CD4-positive, alpha-beta T cell (primary cell): ENCODE results near the gene GTSF1L. TPM values are rescaled to one million over a fixed set of nuclear protein-coding genes. Genes with fewer than 3 reads are reported as not detected.

Source experiments
- ATAC-seq: fragments of 200-7000 bp; cut with Tn5 transposase; one replicate; pipeline ENCODE4 v1.10.0; 2022; ENCODE audit warnings: mild to moderate bottlenecking; ENCODE audit not compliant: poor library complexity
- CTCF ChIA-PET: fragments of 350-600 bp; sonication (Branson Sonifier 250); formaldehyde crosslinking; loops from one replicate; lab custom pipeline; 2021; ENCODE audit warnings: antibody characterized with exemption, inconsistent platforms; lab: Charles Lee
- POLR2A ChIA-PET: fragments of 350-600 bp; sonication (Branson Sonifier 250); formaldehyde crosslinking; loops from one replicate; lab custom pipeline; 2021; ENCODE audit warnings: antibody characterized with exemption, inconsistent platforms; lab: Charles Lee
- DNase-seq, 14 experiments: peaks; one replicate each; pipeline ENCODE4 v3.0.0-alpha.2; 2013 to 2020; ENCODE audit warnings: mixed read lengths in 2 of 14
- H3K27ac ChIP-seq, 2 donors: one replicate each; pipeline versions ENCODE4 v1.5.1 to v1.7.0; 2013; ENCODE audit warnings: low read length in 2 of 2, low read depth in 1 of 2, mild to moderate bottlenecking in 1 of 2
- H3K27me3 ChIP-seq, 2 experiments: 1 replicate in 1 of 2; 2 replicates in 1 of 2; pipeline versions ENCODE4 v1.6.1 to v1.7.0; 2013; ENCODE audit warnings: low read length in 2 of 2, control low read depth in 1 of 2, mild to moderate bottlenecking in 1 of 2, moderate library complexity in 1 of 2; ENCODE audit not compliant: insufficient read depth in 2 of 2, control insufficient read depth in 1 of 2
- H3K36me3 ChIP-seq: one replicate; pipeline ENCODE4 v1.6.1; 2013; ENCODE audit warnings: low read length, control low read depth; ENCODE audit not compliant: insufficient read depth
- H3K4me1 ChIP-seq: one replicate; pipeline ENCODE4 v1.6.1; 2013; ENCODE audit warnings: low read length, control low read depth; ENCODE audit not compliant: insufficient read depth
- H3K4me3 ChIP-seq: one replicate; pipeline ENCODE4 v1.5.1; 2013; ENCODE audit warnings: mild to moderate bottlenecking, low read length, moderate library complexity
- H3K9me3 ChIP-seq, 2 experiments: 1 replicate in 1 of 2; 2 replicates in 1 of 2; pipeline versions ENCODE4 v1.6.1 to v1.7.0; 2013; ENCODE audit warnings: low read length in 2 of 2, mild to moderate bottlenecking in 2 of 2, control low read depth in 1 of 2, moderate library complexity in 1 of 2; ENCODE audit not compliant: control insufficient read depth in 1 of 2, insufficient read depth in 1 of 2
- H3K27ac Mint-ChIP-seq: one replicate; pipeline ENCODE4 v1.8.0; 2020; ENCODE audit warnings: mixed read lengths
- H3K27me3 Mint-ChIP-seq: one replicate; pipeline ENCODE4 v1.8.0; 2021; ENCODE audit warnings: mixed read lengths
- H3K36me3 Mint-ChIP-seq: one replicate; pipeline ENCODE4 v1.8.0; 2021; ENCODE audit warnings: low read depth, mixed read lengths
- H3K4me1 Mint-ChIP-seq: one replicate; pipeline ENCODE4 v1.8.0; 2021; ENCODE audit warnings: low read depth, mixed read lengths
- H3K4me3 Mint-ChIP-seq: one replicate; pipeline ENCODE4 v1.8.0; 2020; ENCODE audit warnings: mild to moderate bottlenecking, mixed read lengths
- H3K9me3 Mint-ChIP-seq: one replicate; pipeline ENCODE4 v1.8.0; 2020; ENCODE audit warnings: mixed read lengths
- intact Hi-C, 2 experiments: fragments of 100-400 bp; cut with DNase I in 1 of 2; cut with micrococcal nuclease in 1 of 2; formaldehyde crosslinking; loops; one replicate each; pipeline versions ENCODE4 v1.15.1 to v1.9.0; 2023 to 2025; cut with DNase I, micrococcal nuclease
- total RNA-seq, 174 experiments: library from RNA in 2 of 174; stranded (reverse) in 2 of 174; gene quantifications; one replicate each; pipeline ENCODE4 v1.2.3 and lab custom pipeline; 2021 to 2026
- TF ChIP-seq, protein P1 (sequence below): fragments of 200-600 bp; IDR thresholded peaks from one replicate; pipeline ENCODE4 v1.8.0; 2022; ENCODE audit warnings: antibody characterized with exemption, mild to moderate bottlenecking

GTSF1L gene
- total RNA-seq, 2 experiments from 2014 or later, result not detected

DNA sequence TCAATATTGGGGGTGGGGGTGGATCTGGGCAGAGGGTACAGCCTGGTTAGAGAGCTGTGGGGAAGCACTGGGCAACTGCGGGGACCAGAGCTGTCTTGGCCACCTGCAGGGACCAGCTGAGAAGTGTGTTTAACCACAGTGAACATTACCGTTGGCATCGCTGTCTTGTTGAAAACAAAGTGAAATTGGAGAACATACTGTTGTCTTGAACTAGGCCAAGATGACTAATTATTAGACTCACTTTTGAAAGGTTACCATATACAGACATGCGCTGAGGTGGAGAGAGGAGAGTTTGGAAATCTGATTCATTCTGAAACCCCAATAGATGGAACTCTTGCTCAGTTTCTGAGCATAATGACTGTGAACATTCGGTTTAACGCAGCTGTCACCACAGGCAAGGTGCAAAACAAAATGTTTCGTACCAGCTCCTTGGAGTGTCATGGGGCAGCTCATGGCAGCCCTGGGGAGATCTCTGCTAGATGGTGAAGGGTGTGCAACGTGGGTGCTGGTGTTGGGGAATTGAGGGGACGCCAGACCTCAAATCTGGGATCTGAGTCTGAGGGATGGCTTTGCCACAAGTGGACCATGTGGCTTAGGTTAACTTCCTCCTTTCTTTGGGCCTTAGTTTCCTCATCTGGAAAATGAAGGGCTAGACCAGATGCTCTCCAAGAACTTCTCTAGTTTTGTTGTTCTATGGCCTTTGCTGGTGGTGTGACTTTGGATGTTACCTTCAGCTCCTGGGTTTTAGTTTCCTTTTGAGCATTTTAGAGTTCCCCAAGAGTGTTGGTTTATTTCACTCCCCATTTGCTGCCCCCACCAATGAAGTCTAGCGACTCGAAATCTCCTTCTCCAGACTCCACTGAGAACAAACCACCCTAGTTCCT is 24.6 kb upstream of the GTSF1L start:
- H3K27me3 ChIP-seq, result no peaks in the 10 kb centered on the region
- ChIA-PET POLR2A (interaction anchor here (1.3 kb wide), 1 partner anchor 322 kb away, joined by 4 read pairs; no protein-coding TSS in a partner anchor), CTCF (interaction anchor here (1.4 kb wide), 2 partner anchors 70 to 329 kb away, joined by 3 read pairs; no protein-coding TSS in a partner anchor)
- H3K27me3 Mint-ChIP-seq, result no peaks in the 10 kb centered on the region
- no peaks in the 10 kb centered on the region for H3K36me3 Mint-ChIP-seq
- H3K4me1 ChIP-seq, result peaks cover 33% of the 10 kb centered on the region
- peak in 4 of 14 experiments; percentile 9 to 37 (median 31) for DNase-seq
- H3K9me3 ChIP-seq, result no peaks in the 10 kb centered on the region
- peaks cover 30% of the 10 kb centered on the region for H3K4me1 Mint-ChIP-seq
- H3K4me3 ChIP-seq, result no peak overlapping the region
- H3K9me3 Mint-ChIP-seq, result no peaks in the 10 kb centered on the region
- TF ChIP-seq, protein P1, sequence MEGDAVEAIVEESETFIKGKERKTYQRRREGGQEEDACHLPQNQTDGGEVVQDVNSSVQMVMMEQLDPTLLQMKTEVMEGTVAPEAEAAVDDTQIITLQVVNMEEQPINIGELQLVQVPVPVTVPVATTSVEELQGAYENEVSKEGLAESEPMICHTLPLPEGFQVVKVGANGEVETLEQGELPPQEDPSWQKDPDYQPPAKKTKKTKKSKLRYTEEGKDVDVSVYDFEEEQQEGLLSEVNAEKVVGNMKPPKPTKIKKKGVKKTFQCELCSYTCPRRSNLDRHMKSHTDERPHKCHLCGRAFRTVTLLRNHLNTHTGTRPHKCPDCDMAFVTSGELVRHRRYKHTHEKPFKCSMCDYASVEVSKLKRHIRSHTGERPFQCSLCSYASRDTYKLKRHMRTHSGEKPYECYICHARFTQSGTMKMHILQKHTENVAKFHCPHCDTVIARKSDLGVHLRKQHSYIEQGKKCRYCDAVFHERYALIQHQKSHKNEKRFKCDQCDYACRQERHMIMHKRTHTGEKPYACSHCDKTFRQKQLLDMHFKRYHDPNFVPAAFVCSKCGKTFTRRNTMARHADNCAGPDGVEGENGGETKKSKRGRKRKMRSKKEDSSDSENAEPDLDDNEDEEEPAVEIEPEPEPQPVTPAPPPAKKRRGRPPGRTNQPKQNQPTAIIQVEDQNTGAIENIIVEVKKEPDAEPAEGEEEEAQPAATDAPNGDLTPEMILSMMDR, result no peak
- peak; percentile 46 for ATAC-seq
- H3K36me3 ChIP-seq, result no peaks in the 10 kb centered on the region
- H3K4me3 Mint-ChIP-seq, result no peak overlapping the region
- no peak overlapping the region for H3K27ac Mint-ChIP-seq
- intact Hi-C loops, result no loop called here
- no peak overlapping the region for H3K27ac ChIP-seq

DNA sequence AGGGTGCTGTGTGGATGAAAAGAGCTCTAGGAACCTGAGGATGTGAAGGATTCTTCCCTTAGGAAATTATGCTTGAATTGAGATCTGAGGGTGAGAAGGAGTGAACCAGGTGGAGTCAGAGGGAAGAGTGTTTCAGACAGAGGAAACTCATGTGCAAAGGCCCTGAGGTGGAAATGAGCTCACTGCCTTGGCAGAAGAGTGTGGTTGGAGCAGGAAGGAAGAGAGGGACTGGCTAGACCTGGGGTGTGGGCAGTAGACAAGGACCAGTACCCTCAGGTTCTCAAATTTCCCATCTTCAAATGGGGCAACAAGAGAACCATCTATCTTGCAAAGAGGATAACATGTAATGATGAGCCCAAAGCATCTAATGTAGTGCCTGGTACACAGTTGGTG is 24.0 kb upstream of the GTSF1L start:
- peaks cover 33% of the 10 kb centered on the region for H3K4me1 ChIP-seq

DNA sequence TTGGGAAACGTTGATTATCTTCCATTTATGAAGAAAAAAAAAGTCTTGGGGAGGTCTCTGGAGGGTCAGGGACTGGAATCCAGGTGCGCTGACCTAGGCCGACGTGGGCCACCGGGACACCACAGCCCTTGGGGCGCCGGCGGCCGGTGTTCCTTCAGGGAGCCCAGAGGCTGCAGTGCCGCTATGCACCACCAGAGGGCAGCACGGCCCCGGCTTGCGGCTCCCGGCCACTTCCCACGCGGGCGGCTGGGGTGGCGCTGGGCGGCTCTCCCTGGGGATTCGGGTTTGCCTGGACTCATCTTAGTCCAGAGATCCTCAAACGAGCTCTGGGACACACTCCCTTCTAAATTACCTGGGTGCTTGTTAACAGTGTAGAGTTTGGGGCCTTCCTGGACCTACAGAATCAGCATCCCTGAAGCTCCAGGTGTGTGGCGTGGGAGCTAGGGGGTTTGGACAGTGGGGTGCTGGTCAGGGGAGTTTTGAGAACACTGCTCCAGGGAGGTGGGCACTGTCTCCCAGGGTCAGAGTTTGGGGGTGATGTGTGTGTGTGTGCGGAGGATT is 23.0 kb upstream of the GTSF1L start:
- ChIA-PET CTCF (interaction anchor here (0.6 to 1.6 kb wide), 5 partner anchors 13 to 334 kb away, joined by 3 to 14 read pairs (median 3); no protein-coding TSS in a partner anchor), POLR2A (interaction anchor here (1.3 kb wide), 1 partner anchor 324 kb away, joined by 4 read pairs; no protein-coding TSS in a partner anchor)
- no peaks in the 10 kb centered on the region for H3K27me3 ChIP-seq
- H3K4me1 ChIP-seq, result peaks cover 33% of the 10 kb centered on the region
- DNase-seq (peak; percentile 54 to 92 (median 80)), ATAC-seq (peak; percentile 84)
- no peaks in the 10 kb centered on the region for H3K36me3 ChIP-seq
- H3K4me3 Mint-ChIP-seq, result no peak overlapping the region
- peaks cover 30% of the 10 kb centered on the region for H3K4me1 Mint-ChIP-seq
- H3K27ac Mint-ChIP-seq, result no peak overlapping the region
- H3K9me3 Mint-ChIP-seq, result no peaks in the 10 kb centered on the region
- no peak overlapping the region for H3K4me3 ChIP-seq
- H3K27me3 Mint-ChIP-seq, result no peaks in the 10 kb centered on the region
- no peaks in the 10 kb centered on the region for H3K36me3 Mint-ChIP-seq
- intact Hi-C loops, result loop anchor here (1.0 to 5.0 kb wide), 4 partner anchors 301 to 440 kb away; partner anchors contain the start of gene JPH2 (in 1 of the 2)
- TF ChIP-seq, protein P1, result peak; percentile 99
- no peaks in the 10 kb centered on the region for H3K9me3 ChIP-seq
- no peak overlapping the region for H3K27ac ChIP-seq

More for the DNA sequence above, 24.0 kb upstream of the GTSF1L start:
- no peak overlapping the region for H3K27ac ChIP-seq
- Mint-ChIP-seq H3K9me3 (no peaks in the 10 kb centered on the region), H3K27ac (no peak overlapping the region), H3K36me3 (no peaks in the 10 kb centered on the region), H3K4me3 (no peak overlapping the region), H3K4me1 (peaks cover 30% of the 10 kb centered on the region), H3K27me3 (no peaks in the 10 kb centered on the region)
- ATAC-seq (no peak), DNase-seq (no peak)
- TF ChIP-seq, protein P1, result no peak
- no peaks in the 10 kb centered on the region for H3K27me3 ChIP-seq
- H3K36me3 ChIP-seq, result no peaks in the 10 kb centered on the region
- no peak overlapping the region for H3K4me3 ChIP-seq
- ChIA-PET POLR2A (interaction anchor here (0.7 to 1.3 kb wide), 2 partner anchors 14 to 323 kb away, joined by 4 read pairs; no protein-coding TSS in a partner anchor), CTCF (interaction anchor here (1.4 kb wide), 1 partner anchor 69 kb away, joined by 3 read pairs; no protein-coding TSS in a partner anchor)
- intact Hi-C loops, result no loop called here
- H3K9me3 ChIP-seq, result no peaks in the 10 kb centered on the region
